Smooth muscle cell (in vitro differentiated cells): ENCODE results near the gene PFKL. TPM values are rescaled to one million over a fixed set of nuclear protein-coding genes. Genes with fewer than 3 reads are reported as not detected.
A peak's percentile ranks its signal among the peaks of the same experiment; 100 is the strongest.

Source experiments
- DNase-seq: peaks from one replicate; lab custom pipeline; 2025; ENCODE audit not compliant: unreplicated experiment; lab: John Stamatoyannopoulos, UW
- H2AFZ ChIP-seq: fragments of 200-600 bp; sonication (generic); 2 replicates; pipeline ENCODE4 v1.6.0; 2016; ENCODE audit warnings: antibody characterized with exemption, low read depth, mild to moderate bottlenecking
- H3F3A ChIP-seq: fragments of 200-600 bp; sonication (generic); 2 replicates; pipeline ENCODE4 v1.6.0; 2017; ENCODE audit warnings: antibody characterized with exemption, low read depth
- H3K27ac ChIP-seq: fragments of 200-600 bp; sonication (generic); 2 replicates; pipeline ENCODE4 v1.5.1; 2016; ENCODE audit warnings: low read depth, mild to moderate bottlenecking
- H3K27me3 ChIP-seq: fragments of 200-600 bp; sonication (generic); 2 replicates; pipeline ENCODE4 v1.6.1; 2016; ENCODE audit warnings: low read depth, mild to moderate bottlenecking
- H3K36me3 ChIP-seq: fragments of 200-600 bp; sonication (generic); 2 replicates; pipeline ENCODE4 v1.5.1; 2016; ENCODE audit warnings: low read depth
- H3K4me1 ChIP-seq: fragments of 200-600 bp; sonication (generic); 2 replicates; pipeline ENCODE4 v1.5.1; 2016; ENCODE audit warnings: low read depth
- H3K4me2 ChIP-seq: fragments of 200-600 bp; sonication (generic); 2 replicates; pipeline ENCODE4 v1.6.0; 2016; ENCODE audit warnings: mild to moderate bottlenecking
- H3K4me3 ChIP-seq: fragments of 200-600 bp; sonication (generic); 2 replicates; pipeline ENCODE4 v1.5.1; 2016; ENCODE audit warnings: mild to moderate bottlenecking
- H3K79me2 ChIP-seq: fragments of 200-600 bp; sonication (generic); 2 replicates; pipeline ENCODE4 v1.6.0; 2016; ENCODE audit warnings: low read depth, mild to moderate bottlenecking
- H3K9ac ChIP-seq: fragments of 200-600 bp; sonication (generic); 2 replicates; pipeline ENCODE4 v1.6.0; 2016; ENCODE audit warnings: low read depth
- H3K9me3 ChIP-seq: fragments of 200-600 bp; sonication (generic); replicated peaks from 2 replicates; pipeline ENCODE4 v1.5.1; 2016; ENCODE audit warnings: low read depth
- H4K20me1 ChIP-seq: fragments of 200-600 bp; sonication (generic); 2 replicates; pipeline ENCODE4 v1.6.0; 2016; ENCODE audit warnings: low read depth
- CTCF ChIP-seq: fragments of 200-600 bp; sonication (generic); IDR thresholded peaks from 2 replicates; pipeline ENCODE4 v1.5.1; 2017; ENCODE audit warnings: borderline replicate concordance, mild to moderate bottlenecking, antibody characterized with exemption; ENCODE audit not compliant: insufficient read depth, poor library complexity, severe bottlenecking
- WGBS: methylation state at CpG from one replicate; pipeline ENCODE4 v1.1.7; 2016; ENCODE audit warnings: low lambda C conversion rate; 5-methylcytosine and 5-hydroxymethylcytosine counted together
- polyA plus RNA-seq: library from polyadenylated mRNA; unstranded; fragments of >200 nt; fragmentation: Nextera tagmentation; extraction: Ambion mirVana; gene quantifications from 2 replicates; pipeline ENCODE4 v1.2.1, GENCODE V29; 2016
- total RNA-seq: library from RNA; depleted of rRNA; stranded (reverse); fragments of >200 nt; gene quantifications from 2 replicates; pipeline ENCODE4 v1.2.3, GENCODE V29; 2014

PFKL gene
- total and polyA plus RNA-seq, 2 experiments from 2014 or later = 51.4 to 162 TPM

GRCh38 chr21:44304877-44305293, 5.0 kb downstream of the PFKL start:
- no peak overlapping the region for H3K27ac ChIP-seq
- H3F3A ChIP-seq = no peaks in the 10 kb centered on the region
- 72% methylated on average over 6 of the region's 8 CpGs for WGBS
- H3K79me2 ChIP-seq = peaks cover 58% of the 10 kb centered on the region
- peaks cover 9% of the 10 kb centered on the region for H3K4me1 ChIP-seq
- no peak overlapping the region for H3K4me3 ChIP-seq
- H2AFZ ChIP-seq = no peak overlapping the region
- H3K9ac ChIP-seq = no peak overlapping the region
- H3K36me3 ChIP-seq = no peaks in the 10 kb centered on the region
- TF ChIP-seq CTCF = peak; percentile 54
- no peaks in the 10 kb centered on the region for H3K9me3 ChIP-seq
- H3K4me2 ChIP-seq = no peak overlapping the region
- no peak for DNase-seq
- H3K27me3 ChIP-seq = no peaks in the 10 kb centered on the region
- peaks cover 93% of the 10 kb centered on the region for H4K20me1 ChIP-seq

- no peaks in the 10 kb centered on the region for H3K36me3 ChIP-seq
- H3K4me1 ChIP-seq = peaks cover 8% of the 10 kb centered on the region
- H3K27me3 ChIP-seq = no peaks in the 10 kb centered on the region
- no peaks in the 10 kb centered on the region for H3F3A ChIP-seq
- H3K27ac ChIP-seq = no peak overlapping the region
- 93% methylated on average over 8 of the region's 9 CpGs for whole genome bisulfite sequencing
- no peak for DNase-seq
- H3K9ac ChIP-seq = no peak overlapping the region
- TF ChIP-seq CTCF = no peak
- H4K20me1 ChIP-seq = peaks cover 97% of the 10 kb centered on the region
- no peak overlapping the region for H3K4me2 ChIP-seq
- H3K79me2 ChIP-seq = peaks cover 53% of the 10 kb centered on the region
- no peak overlapping the region for H3K4me3 ChIP-seq
- no peak overlapping the region for H2AFZ ChIP-seq
- no peaks in the 10 kb centered on the region for H3K9me3 ChIP-seq
Measured at GRCh38 chr21:44305691-44306090, 5.8 kb downstream of the PFKL start.

- H3K79me2 ChIP-seq = peaks cover 38% of the 10 kb centered on the region
Measured at GRCh38 chr21:44306936-44307704, 7.3 kb downstream of the PFKL start.

More at GRCh38 chr21:44306936-44307704, 7.3 kb downstream of the PFKL start:
- H3K4me2 ChIP-seq = no peak overlapping the region
- no peak overlapping the region for H3K4me3 ChIP-seq
- no peak for DNase-seq
- H3K27ac ChIP-seq = no peak overlapping the region
- no peaks in the 10 kb centered on the region for H3K9me3 ChIP-seq
- no peaks in the 10 kb centered on the region for H3F3A ChIP-seq
- H3K36me3 ChIP-seq = no peaks in the 10 kb centered on the region
- H3K4me1 ChIP-seq = peaks cover 5% of the 10 kb centered on the region
- H4K20me1 ChIP-seq = peaks cover 96% of the 10 kb centered on the region
- H3K9ac ChIP-seq = no peak overlapping the region
- no peaks in the 10 kb centered on the region for H3K27me3 ChIP-seq
- no peak for TF ChIP-seq CTCF
- 89% methylated on average over 18 of the region's 21 CpGs for WGBS
- H2AFZ ChIP-seq = no peak overlapping the region
